Right lobe of liver (tissue), 6 donors: ENCODE data around the gene SHOC1. TPM values are rescaled to one million over a fixed set of nuclear protein-coding genes. Genes with fewer than 3 reads are reported as not detected.

ENCODE experiments used
- ATAC-seq, 4 donors: fragments of 200-7000 bp; cut with Tn5 transposase; one replicate each; pipeline ENCODE4 v1.9.1; 2020; ENCODE audit warnings: mild to moderate bottlenecking in 4 of 4, moderate library complexity in 4 of 4
- DNase-seq, 3 donors: peaks; one replicate each; pipeline ENCODE4 v3.0.0-alpha.2; 2020
- H3K27ac ChIP-seq, 3 donors: fragments of 200-600 bp; one replicate each; pipeline ENCODE4 v1.8.0; 2022
- H3K27me3 ChIP-seq, 2 donors: fragments of 200-600 bp; one replicate each; pipeline ENCODE4 v1.8.0; 2022
- H3K36me3 ChIP-seq, 4 donors: fragments of 200-600 bp; sonication (generic) in 1 of 4; one replicate each; pipeline versions ENCODE4 v1.5.1 to v1.8.0; 2017 to 2022; ENCODE audit warnings: control low read depth in 1 of 4
- H3K4me1 ChIP-seq, 4 donors: fragments of 200-600 bp; sonication (generic) in 1 of 4; one replicate each; pipeline versions ENCODE4 v1.5.1 to v1.8.0; 2017 to 2022; ENCODE audit warnings: control low read depth in 1 of 4
- H3K4me3 ChIP-seq, 3 donors: fragments of 200-600 bp; one replicate each; pipeline ENCODE4 v1.8.0; 2022
- H3K9me3 ChIP-seq, 4 donors: fragments of 200-600 bp; sonication (generic) in 1 of 4; one replicate each; pipeline versions ENCODE4 v1.5.1 to v1.8.0; 2017 to 2022; ENCODE audit warnings: control low read depth in 1 of 4
- CTCF ChIP-seq, 4 donors: fragments of 200-600 bp in 3 of 4; fragments of 450-650 bp in 1 of 4; IDR thresholded peaks; one replicate each; pipeline versions ENCODE4 v1.5.1 to v1.8.0; 2016 to 2022; ENCODE audit warnings: antibody characterized with exemption in 4 of 4, mild to moderate bottlenecking in 2 of 4
- POLR2A ChIP-seq: fragments of 450-650 bp; IDR thresholded peaks from one replicate; pipeline ENCODE4 v1.6.1; 2017; ENCODE audit warnings: antibody characterized with exemption, mild to moderate bottlenecking
- WGBS: methylation state at CpG from one replicate; pipeline ENCODE4 v1.1.6; 2018; ENCODE audit warnings: low coverage, low lambda C conversion rate; ENCODE audit not compliant: insufficient coverage; ENCODE audit errors: missing lambda C conversion rate; 5-methylcytosine and 5-hydroxymethylcytosine counted together
- intact Hi-C, 2 donors: fragments of 100-400 bp; cut with DNase I; formaldehyde crosslinking; loops; one replicate each; pipeline versions ENCODE4 v1.11.2 to v1.14.1; 2022
- small RNA-seq, 2 experiments: library from RNA; depleted of rRNA; stranded (forward); fragments of <200 nt; gene quantifications; one replicate each; pipeline ENCODE3, GENCODE V24; 2016
- total RNA-seq, 6 experiments: library from RNA; depleted of rRNA in 2 of 6; stranded (reverse); fragments of >200 nt in 2 of 6; fragmentation: NEBNext Ultra II Directional in 3 of 6; extraction: Animal tissue kit (Norgen Biotek cat#: 25700) in 3 of 6; gene quantifications; one replicate each; pipeline versions ENCODE4 v1.1.0 to v1.2.4, GENCODE V29; 2016 to 2023
- donor health status: DM: no; HTN: yes; CAD: no.
- donor health status: DM: no; HTN: no; CAD: no.
- donor health status: DM: no; HTN: no; CAD: no.
- donor health status: DM: no; HTN: yes; CAD: no.
- donor health status: DM: no; HTN: yes; CAD: no.

The SHOC1 gene
- total RNA-seq, 6 experiments from 2014 or later = not detected

- intact Hi-C loops = no loop called here
- no peak overlapping the region for H3K27ac ChIP-seq
- peaks cover 0 to 9% (median 1%) of the 10 kb centered on the region in 4 donors for H3K9me3 ChIP-seq
- H3K27me3 ChIP-seq = no peaks in the 10 kb centered on the region
- no peak overlapping the region for H3K4me3 ChIP-seq
- TF ChIP-seq CTCF (IDR thresholded peaks at IDR 0.05) (no peak), POLR2A (no peak)
- H3K36me3 ChIP-seq = no peaks in the 10 kb centered on the region
- DNase-seq (no peak), ATAC-seq (peak in 1 of 4 donors; percentile 26)
- no peaks in the 10 kb centered on the region for H3K4me1 ChIP-seq
- WGBS = 60% methylated on average over 1 of the region's 1 CpG
These were observed 39.9 kb downstream of the SHOC1 start for GRCh38 chr9:111754800-111755199.

- 83% methylated on average over 1 of the region's 1 CpG for WGBS
- Histone ChIP-seq H3K36me3 (no peaks in the 10 kb centered on the region), H3K27me3 (no peaks in the 10 kb centered on the region), H3K4me1 (no peaks in the 10 kb centered on the region), H3K4me3 (no peak overlapping the region), H3K27ac (no peak overlapping the region), H3K9me3 (peaks cover 0 to 9% (median 1%) of the 10 kb centered on the region in 4 donors)
- no peak for DNase-seq
- intact Hi-C loops = no loop called here
- ATAC-seq = no peak
- TF ChIP-seq CTCF (IDR thresholded peaks at IDR 0.05) (no peak), POLR2A (no peak)
These were observed 42.3 kb downstream of the SHOC1 start for GRCh38 chr9:111752455-111752854.

Small RNA genes within 50 kb of the gene (small RNA-seq; reads per million reads assigned to genes)
- 0 reads per million in 2 experiments for gene RNU6-1013P

Other genes with a start within 250 kb of the SHOC1 start
- gene PTGR1, start 195.3 kb downstream of the SHOC1 start, total RNA-seq = 1,000 to 10,000 TPM in 1 of 6 experiments, 100 to 1,000 TPM in 5; 477 to 1,242 (median 773) TPM
- 10 to 100 TPM; 12.2 to 32.8 (median 18.2) TPM for gene DNAJC25, start 163.6 kb downstream of the SHOC1 start, total RNA-seq
- gene GNG10, start 133.3 kb downstream of the SHOC1 start, total RNA-seq = 10 to 100 TPM in 3 of 6 experiments, 1 to 10 TPM in 3; 8.1 to 23.8 (median 14.0) TPM
- gene UGCG, start 101.9 kb upstream of the SHOC1 start, total RNA-seq = 10 to 100 TPM in 5 of 6 experiments, 1 to 10 TPM in 1; 7.9 to 37.2 (median 17.1) TPM